NCI-H82 treated with DMSO at 0.1 percent for 48 hours (cell line): ENCODE results near the gene OGDH.

Experiments used
- DNase-seq: peaks from one replicate; lab custom pipeline; 2025; ENCODE audit not compliant: unreplicated experiment; lab: John Stamatoyannopoulos, UW

Gene OGDH

DNA sequence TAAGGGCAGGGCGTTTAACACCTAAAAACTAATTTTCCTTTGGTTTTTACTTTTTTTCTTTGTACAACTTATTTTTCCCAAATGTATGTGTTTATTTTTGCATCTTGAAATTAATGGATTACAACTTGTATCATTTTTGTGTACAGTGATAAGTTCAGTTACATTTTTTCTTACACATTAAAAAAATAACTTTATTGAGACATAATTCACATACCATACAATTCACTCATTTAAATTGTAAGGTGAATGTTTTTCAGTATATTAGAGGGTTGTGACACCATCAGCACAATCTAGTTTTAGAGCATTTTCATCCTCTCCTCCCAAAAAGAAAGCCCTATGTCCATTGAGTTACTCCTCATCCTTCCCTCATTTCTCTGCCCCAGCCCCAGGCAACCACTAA, 11.6 kb downstream of the OGDH start:
- DNase-seq: no peak

- no peak for DNase-seq
These were observed 12.3 kb downstream of the OGDH start for GRCh38 chr7:44618753-44619152.

GRCh38 chr7:44621034-44621749, 14.8 kb downstream of the OGDH start:
- no peak for DNase-seq

GRCh38 chr7:44621750-44622103, 15.3 kb downstream of the OGDH start:
- DNase-seq: no peak

DNA sequence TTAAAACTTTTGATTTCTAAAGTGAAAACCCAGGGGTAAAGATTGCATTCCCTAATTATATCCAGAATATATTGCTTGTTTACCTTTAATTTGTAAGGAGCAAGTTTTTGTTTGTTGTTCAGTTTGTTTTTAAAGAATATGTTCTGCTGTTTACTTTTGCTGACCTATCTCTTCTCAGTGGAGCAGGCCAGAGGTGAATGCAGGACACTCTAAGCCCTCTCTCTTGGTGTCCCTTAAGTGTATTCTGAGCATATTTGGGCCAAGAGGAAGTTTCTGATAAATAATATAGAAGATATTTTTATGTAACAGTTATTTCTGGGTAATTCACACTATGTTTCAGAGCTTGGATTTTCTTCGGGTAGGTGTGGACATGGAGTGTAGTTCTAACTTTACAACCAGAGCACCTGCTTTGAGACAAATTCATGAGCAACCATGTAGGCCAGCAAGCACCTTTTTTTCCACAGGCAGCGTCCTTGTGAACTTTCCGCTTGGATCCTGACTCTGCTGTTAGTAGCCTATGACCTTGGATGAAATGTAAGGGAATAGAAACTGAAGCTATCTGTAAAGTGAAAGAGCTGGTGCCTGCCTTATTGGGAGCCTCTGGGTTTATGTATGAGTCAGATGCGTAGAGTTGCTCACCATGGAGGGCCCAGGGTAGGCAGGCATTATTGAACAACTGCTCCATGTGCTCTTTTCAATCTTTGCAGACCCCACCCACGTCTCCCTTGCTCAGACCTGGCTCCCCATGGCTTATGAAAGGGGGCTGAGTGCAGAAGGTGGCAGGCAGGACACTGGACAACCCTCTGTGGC, 16.1 kb downstream of the OGDH start:
- no peak for DNase-seq

GRCh38 chr7:44624318-44624717, 17.9 kb downstream of the OGDH start:
- DNase-seq: no peak

- no peak for DNase-seq
These were observed 19.4 kb downstream of the OGDH start for GRCh38 chr7:44625526-44626471.

DNA sequence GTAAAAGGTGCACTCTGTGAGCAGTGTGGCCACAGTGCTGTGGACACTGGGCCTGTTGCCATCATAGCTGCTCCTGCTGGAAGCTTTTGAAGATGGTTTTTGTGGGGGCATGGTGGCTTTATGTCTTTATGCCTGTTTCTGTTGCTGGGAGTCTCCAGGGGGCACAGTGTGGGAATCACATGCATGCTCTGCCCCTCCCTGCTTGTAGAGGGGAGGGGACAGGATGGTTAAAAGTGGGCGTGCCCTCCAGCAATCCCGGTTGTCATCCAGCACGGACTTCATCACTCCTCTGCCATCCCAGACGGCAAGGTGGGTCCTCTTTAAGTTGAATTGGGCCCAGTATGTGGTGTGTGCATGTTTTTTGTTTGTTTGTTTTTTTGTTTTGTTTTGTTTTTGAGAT, 20.2 kb downstream of the OGDH start:
- DNase-seq: no peak

DNA sequence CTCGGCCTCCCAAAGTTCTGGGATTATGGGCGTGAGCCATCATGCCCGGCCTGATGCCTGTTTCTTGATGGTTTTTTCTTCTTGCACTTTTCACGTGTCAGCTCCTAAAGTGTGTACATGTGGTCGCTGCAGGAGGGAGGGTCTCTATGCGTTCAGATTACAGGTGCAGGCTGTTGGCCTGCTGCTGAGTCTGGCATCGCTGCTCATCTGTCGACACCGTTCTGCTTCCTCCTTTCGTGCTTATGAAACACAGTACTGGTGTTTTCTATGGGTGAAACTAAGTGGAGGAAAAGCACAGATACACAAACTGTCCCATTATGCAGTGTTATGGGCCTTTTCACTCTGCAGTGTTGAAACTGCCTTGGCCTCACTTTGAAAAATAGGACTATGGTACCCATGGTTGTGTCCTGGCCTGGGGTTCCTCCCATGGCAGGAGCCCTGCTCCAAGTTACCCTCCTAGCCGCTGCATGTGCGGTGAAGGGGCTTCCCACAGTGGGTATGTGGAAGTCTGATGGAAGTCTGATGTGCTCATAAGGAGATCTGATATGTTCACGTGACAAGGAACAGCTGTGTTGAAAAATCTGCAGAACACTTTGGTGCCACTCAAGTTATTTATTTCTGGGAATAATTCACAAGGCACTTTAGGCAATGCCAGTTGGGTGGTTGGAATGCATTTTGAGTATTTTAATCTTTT, 23.5 kb downstream of the OGDH start:
- no peak for DNase-seq

DNA sequence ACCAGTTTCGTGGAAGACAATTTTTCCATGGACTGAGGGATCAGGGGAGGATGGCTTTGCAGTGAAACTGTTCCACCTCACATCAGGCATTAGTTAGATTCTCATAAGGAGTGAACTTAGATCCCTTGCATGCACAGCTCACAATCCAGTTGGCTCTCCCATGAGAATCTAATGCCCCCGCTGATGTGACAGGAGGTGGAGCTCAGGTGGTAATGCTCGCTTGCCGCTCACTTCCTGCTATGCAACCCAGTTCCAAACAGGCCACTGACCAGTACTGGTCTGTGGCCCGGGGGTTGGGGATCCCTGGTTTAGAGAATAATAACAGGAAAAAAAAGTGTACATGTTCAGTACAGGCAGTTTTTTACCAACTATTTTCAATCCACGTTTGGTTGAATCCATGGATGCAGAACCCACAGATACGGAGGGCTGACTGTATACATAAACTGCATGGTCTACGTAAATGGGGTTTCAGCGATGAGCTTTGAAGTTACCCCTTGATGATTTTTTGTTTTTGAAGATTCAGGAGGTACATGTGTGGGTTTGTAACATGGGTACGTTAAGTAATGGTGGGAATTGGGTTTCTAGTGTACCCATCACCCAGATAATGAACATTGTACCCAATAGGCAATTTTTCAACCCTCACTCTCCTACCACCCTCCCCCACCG, 24.5 kb downstream of the OGDH start:
- DNase-seq: no peak

GRCh38 chr7:44631458-44632115, 25.2 kb downstream of the OGDH start:
- no peak for DNase-seq

- no peak for DNase-seq
These were observed 25.8 kb downstream of the OGDH start for GRCh38 chr7:44632196-44632595.

GRCh38 chr7:44633254-44634186, 27.1 kb downstream of the OGDH start:
- no peak for DNase-seq

DNA sequence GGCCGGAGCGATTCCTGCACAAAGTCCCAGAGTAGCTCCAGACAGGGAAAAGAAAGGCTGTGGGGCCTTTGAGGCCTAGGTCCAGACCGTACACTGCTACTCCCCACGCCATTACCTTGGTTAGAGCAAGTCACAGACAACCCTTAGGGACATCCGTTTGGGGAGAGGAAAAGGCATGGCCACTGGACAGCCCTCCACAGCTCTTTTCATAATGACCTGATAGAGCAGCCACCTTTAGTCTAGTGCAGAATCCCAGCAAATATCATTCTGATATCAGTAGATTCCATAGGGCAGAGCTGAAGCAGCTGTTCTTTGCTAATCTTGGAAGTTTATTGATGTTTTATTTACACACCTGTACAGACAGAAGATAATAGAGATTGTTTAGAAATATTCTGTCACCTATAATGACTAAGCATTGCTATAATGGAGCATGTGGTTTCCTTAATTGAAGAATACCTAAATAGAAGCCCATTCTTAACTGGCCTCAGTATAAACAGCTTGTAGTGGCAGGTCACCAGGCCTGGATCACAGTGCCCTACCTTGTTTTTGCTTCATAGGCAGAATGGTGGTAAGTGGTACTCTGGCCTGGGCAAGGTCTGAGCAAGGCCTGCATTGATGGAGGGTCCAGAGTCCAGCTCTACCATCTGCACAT, 27.9 kb downstream of the OGDH start:
- no peak for DNase-seq

GRCh38 chr7:44634839-44635591, 28.6 kb downstream of the OGDH start:
- DNase-seq: no peak

GRCh38 chr7:44636041-44636584, 29.7 kb downstream of the OGDH start:
- no peak for DNase-seq

- DNase-seq: no peak
These were observed 30.5 kb downstream of the OGDH start for GRCh38 chr7:44636926-44637325.
